HepG2 (cell line): ENCODE measurements around the gene THSD4. TPM values are rescaled to one million over a fixed set of nuclear protein-coding genes. Genes with fewer than 3 reads are reported as not detected.

Experiments
- ATAC-seq: fragments of 200-7000 bp; cut with Tn5 transposase; 3 replicates; pipeline ENCODE4 v1.9.1; 2020; ENCODE audit warnings: mild to moderate bottlenecking, moderate library complexity
- BruUV-seq: library from RNA; stranded (reverse); fragments of 400-500 nt; replicated peaks from 2 replicates; lab custom pipeline; 2021; lab: Mats Ljungman, UMichigan
- CTCF ChIA-PET: fragments of 300-600 bp; formaldehyde crosslinking; extraction: SDS; loops from one replicate; lab custom pipeline; 2021; ENCODE audit warnings: low total read pairs, inconsistent platforms, low intra/inter-chr PET ratio; lab: Yijun Ruan, JAX
- POLR2A ChIA-PET: fragments of 350-600 bp; sonication (Branson Sonifier 250); formaldehyde crosslinking; loops from one replicate; lab custom pipeline; 2020; ENCODE audit warnings: antibody characterized with exemption, inconsistent platforms; lab: Yijun Ruan, JAX
- DNase-seq: peaks from one replicate; pipeline ENCODE4 v3.0.0-alpha.2; 2015; ENCODE audit warnings: low spot score
- FAIRE-seq: peaks from 3 replicates; lab custom pipeline; 2011; peaks lifted over from hg19 to GRCh38; lab: Jason Lieb, UNC
- H2AFZ ChIP-seq: one replicate; pipeline ENCODE4 v1.6.1; 2011; ENCODE audit warnings: low read length, inconsistent platforms
- H3K27ac ChIP-seq: fragments of 300-600 bp; 3 replicates; pipeline ENCODE4 v1.8.0; 2011; ENCODE audit warnings: mixed run types, mild to moderate bottlenecking, mixed read lengths, low read length, inconsistent platforms; ENCODE audit not compliant: insufficient read depth; ENCODE audit errors: extremely low read length
- H3K27me3 ChIP-seq, 2 experiments: fragments of 200-600 bp in 1 of 2; 2 replicates in 1 of 2; 3 replicates in 1 of 2; pipeline versions ENCODE4 v1.6.0 to v1.8.0; 2011; ENCODE audit warnings: low read length in 2 of 2, mild to moderate bottlenecking in 2 of 2, moderate library complexity in 2 of 2, inconsistent platforms in 1 of 2; ENCODE audit not compliant: insufficient read depth in 2 of 2, control insufficient read depth in 1 of 2
- H3K36me3 ChIP-seq, 2 experiments: fragments of 200-600 bp in 1 of 2; replicated peaks in 1 of 2; 2 replicates in 1 of 2; 3 replicates in 1 of 2; pipeline versions ENCODE4 v1.5.1 to v1.8.0; 2011; ENCODE audit warnings: low read length in 2 of 2, inconsistent platforms in 1 of 2; ENCODE audit not compliant: insufficient read depth in 2 of 2, control insufficient read depth in 1 of 2
- H3K4me1 ChIP-seq: 2 replicates; pipeline ENCODE4 v1.5.1; 2012; ENCODE audit warnings: low read length, inconsistent platforms; ENCODE audit not compliant: insufficient read depth
- H3K4me2 ChIP-seq: 2 replicates; pipeline ENCODE4 v1.6.0; 2011; ENCODE audit warnings: low read depth, low read length, inconsistent platforms
- H3K4me3 ChIP-seq, 3 experiments: fragments of 200-600 bp in 1 of 3; sonication (generic), shearing (Covaris generic) in 1 of 3; replicated peaks in 1 of 3; 2 replicates each; pipeline ENCODE4 v1.5.1; 2011 to 2016; ENCODE audit warnings: low read length in 3 of 3, inconsistent platforms in 2 of 3, low read depth in 2 of 3, mild to moderate bottlenecking in 2 of 3, control low read depth in 1 of 3, mixed read lengths in 1 of 3; ENCODE audit not compliant: insufficient read depth in 1 of 3
- H3K79me2 ChIP-seq: one replicate; pipeline ENCODE4 v1.6.1; 2011; ENCODE audit warnings: low read length, inconsistent platforms; ENCODE audit not compliant: insufficient read depth
- H3K9ac ChIP-seq: 2 replicates; pipeline ENCODE4 v1.6.0; 2011; ENCODE audit warnings: mild to moderate bottlenecking, low read depth, low read length, inconsistent platforms; ENCODE audit not compliant: insufficient read depth
- H3K9me3 ChIP-seq: 2 replicates; pipeline ENCODE4 v1.5.1; 2012; ENCODE audit warnings: mild to moderate bottlenecking, low read length
- H4K20me1 ChIP-seq: 2 replicates; pipeline ENCODE4 v1.6.0; 2011; ENCODE audit warnings: inconsistent platforms, mild to moderate bottlenecking, low read length, moderate library complexity; ENCODE audit not compliant: insufficient read depth
- ATF7-NPFF ChIP-seq: sonication (generic); formaldehyde crosslinking; IDR thresholded peaks from 2 replicates; pipeline ENCODE4 v1.8.1; 2023; ENCODE audit warnings: mild to moderate bottlenecking, low read depth, missing genetic modification reagents, moderate library complexity
- KDM2A ChIP-seq: sonication (generic); formaldehyde crosslinking; IDR thresholded peaks from 2 replicates; pipeline ENCODE4 v1.4.0; 2020; ENCODE audit warnings: low read depth, missing genetic modification reagents, borderline replicate concordance
- MYC ChIP-seq: sonication (generic); formaldehyde crosslinking; IDR thresholded peaks from 2 replicates; pipeline ENCODE4 v1.9.0; 2021; ENCODE audit warnings: missing genetic modification reagents, borderline replicate concordance
- NFIB ChIP-seq: sonication (generic); formaldehyde crosslinking; IDR thresholded peaks from 2 replicates; pipeline ENCODE4 v1.9.0; 2021; ENCODE audit warnings: missing genetic modification reagents, mild to moderate bottlenecking, borderline replicate concordance
- NR2C2 ChIP-seq: sonication (generic); formaldehyde crosslinking; IDR thresholded peaks from 2 replicates; pipeline ENCODE4 v1.4.0; 2020; ENCODE audit warnings: missing genetic modification reagents, mild to moderate bottlenecking, moderate library complexity, borderline replicate concordance
- SMAD1 ChIP-seq: sonication (generic); formaldehyde crosslinking; IDR thresholded peaks from 2 replicates; pipeline ENCODE4 v1.4.0; 2020; ENCODE audit warnings: missing genetic modification reagents, low read depth, mild to moderate bottlenecking, borderline replicate concordance
- SMAD3 ChIP-seq: sonication (generic); formaldehyde crosslinking; IDR thresholded peaks from 2 replicates; pipeline ENCODE4 v1.4.0; 2020; ENCODE audit warnings: missing genetic modification reagents
- XRCC5 ChIP-seq: fragments of 200-400 bp; formaldehyde crosslinking; optimal IDR thresholded peaks from 2 replicates; pipeline ENCODE3; 2017; ENCODE audit warnings: mild to moderate bottlenecking, low read length
- ZNF343 ChIP-seq: sonication (generic); formaldehyde crosslinking; IDR thresholded peaks from 2 replicates; pipeline ENCODE4 v1.4.0; 2020; ENCODE audit warnings: mild to moderate bottlenecking, missing genetic modification reagents
- ZNF549 ChIP-seq: sonication (generic); formaldehyde crosslinking; IDR thresholded peaks from 2 replicates; pipeline ENCODE4 v1.5.0; 2020; ENCODE audit warnings: missing genetic modification reagents
- ZSCAN25 ChIP-seq: sonication (generic); formaldehyde crosslinking; IDR thresholded peaks from 2 replicates; pipeline ENCODE4 v1.8.0; 2022; ENCODE audit warnings: mild to moderate bottlenecking, missing genetic modification reagents
- WGBS: methylation state at CpG from one replicate; pipeline ENCODE4 v1.1.6; 2017; ENCODE audit warnings: low lambda C conversion rate; 5-methylcytosine and 5-hydroxymethylcytosine counted together
- in situ Hi-C: cut with HindIII; loops from 2 replicates; pipeline ENCODE4 v1.10.0; 2017; ENCODE audit warnings: low pct_unique_long_range_greater_than_20kb; ENCODE audit not compliant: extremely low pct_ligation_motif_present
- intact Hi-C: fragments of 100-400 bp; cut with micrococcal nuclease; formaldehyde crosslinking; loops from one replicate; pipeline ENCODE4 v1.10.0; 2022; ENCODE audit not compliant: unreplicated experiment
- polyA plus RNA-seq, 8 experiments: library from polyadenylated mRNA; depleted of rRNA in 3 of 8; stranded (reverse) in 7 of 8; unstranded in 1 of 8; fragments of >200 nt; fragmentation: Illumina TruSeq in 4 of 8; extraction: Trizol in 4 of 8; gene quantifications; 2 replicates each; pipeline versions ENCODE4 v1.2.1 to v1.2.3, GENCODE V29; 2011 to 2016; ENCODE audit warnings: low read depth in 4 of 8, missing spikeins in 1 of 8, mixed read lengths in 1 of 8; ENCODE audit not compliant: insufficient read depth in 1 of 8
- total RNA-seq, 5 experiments: library from RNA; depleted of rRNA; stranded (reverse); fragments of >200 nt; fragmentation: Illumina TruSeq; extraction: Trizol; gene quantifications; 2 replicates each; pipeline ENCODE4 v1.2.3, GENCODE V29; 2016; ENCODE audit warnings: low read depth in 1 of 5
- TF ChIP-seq, protein P1 (sequence below): sonication (generic); formaldehyde crosslinking; IDR thresholded peaks from 2 replicates; pipeline ENCODE4 v1.4.0; 2020; ENCODE audit warnings: missing genetic modification reagents, borderline replicate concordance

THSD4 gene
- total and polyA plus RNA-seq, 2 of the 13 experiments (the other 11 are each of a cell fraction or from before 2014, with no cell fraction given): 0.07 to 0.21 TPM

DNA sequence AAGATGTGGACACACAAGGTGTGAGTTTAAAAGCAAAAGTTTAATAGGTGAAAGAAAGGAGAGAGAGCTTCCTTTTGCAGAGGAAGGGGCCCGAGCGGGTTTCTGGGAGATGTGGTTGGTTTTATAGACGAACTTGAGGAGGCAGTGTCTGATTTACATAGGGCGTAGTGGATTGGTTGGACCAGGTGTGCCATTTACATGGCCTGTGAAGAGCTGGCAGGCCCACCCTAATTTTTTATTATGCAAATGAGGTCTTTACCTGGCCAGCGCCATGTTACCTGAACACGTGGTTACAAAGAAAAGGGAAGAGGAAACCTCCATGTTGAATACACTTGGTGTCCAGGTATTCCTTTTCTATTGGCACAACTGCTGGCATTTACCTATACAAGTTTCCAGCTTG lies 42.8 kb upstream of the THSD4 start:
- Histone ChIP-seq H3K4me1 (no peaks in the 10 kb centered on the region), H3K4me2 (no peak overlapping the region), H2AFZ (no peak overlapping the region), H3K27me3 (no peaks in the 10 kb centered on the region; a peak in 2 of 5 replicates), H3K79me2 (no peaks in the 10 kb centered on the region), H4K20me1 (no peaks in the 10 kb centered on the region), H3K9ac (no peak overlapping the region), H3K27ac (no peak overlapping the region), H3K4me3 (no peak overlapping the region), H3K36me3 (no peaks in the 10 kb centered on the region), H3K9me3 (no peaks in the 10 kb centered on the region)
- POLR2A ChIA-PET: no interaction called here
- intact Hi-C loops (no loop called here), in situ Hi-C loops (no loop called here)
- no peak for TF ChIP-seq ATF7-NPFF (CRISPR knock-in tag)
- TF ChIP-seq, protein P1, sequence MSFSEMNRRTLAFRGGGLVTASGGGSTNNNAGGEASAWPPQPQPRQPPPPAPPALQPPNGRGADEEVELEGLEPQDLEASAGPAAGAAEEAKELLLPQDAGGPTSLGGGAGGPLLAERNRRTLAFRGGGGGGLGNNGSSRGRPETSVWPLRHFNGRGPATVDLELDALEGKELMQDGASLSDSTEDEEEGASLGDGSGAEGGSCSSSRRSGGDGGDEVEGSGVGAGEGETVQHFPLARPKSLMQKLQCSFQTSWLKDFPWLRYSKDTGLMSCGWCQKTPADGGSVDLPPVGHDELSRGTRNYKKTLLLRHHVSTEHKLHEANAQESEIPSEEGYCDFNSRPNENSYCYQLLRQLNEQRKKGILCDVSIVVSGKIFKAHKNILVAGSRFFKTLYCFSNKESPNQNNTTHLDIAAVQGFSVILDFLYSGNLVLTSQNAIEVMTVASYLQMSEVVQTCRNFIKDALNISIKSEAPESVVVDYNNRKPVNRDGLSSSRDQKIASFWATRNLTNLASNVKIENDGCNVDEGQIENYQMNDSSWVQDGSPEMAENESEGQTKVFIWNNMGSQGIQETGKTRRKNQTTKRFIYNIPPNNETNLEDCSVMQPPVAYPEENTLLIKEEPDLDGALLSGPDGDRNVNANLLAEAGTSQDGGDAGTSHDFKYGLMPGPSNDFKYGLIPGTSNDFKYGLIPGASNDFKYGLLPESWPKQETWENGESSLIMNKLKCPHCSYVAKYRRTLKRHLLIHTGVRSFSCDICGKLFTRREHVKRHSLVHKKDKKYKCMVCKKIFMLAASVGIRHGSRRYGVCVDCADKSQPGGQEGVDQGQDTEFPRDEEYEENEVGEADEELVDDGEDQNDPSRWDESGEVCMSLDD (CRISPR knock-in tag): no peak
- TF ChIP-seq ZNF343: no peak
- FAIRE-seq: no peak
- 18% methylated on average over 6 of the region's 6 CpGs for WGBS
- ATAC-seq: no peak
- DNase-seq: no peak
- CTCF ChIA-PET: no interaction called here
- BruUV-seq: no TSS peak

DNA sequence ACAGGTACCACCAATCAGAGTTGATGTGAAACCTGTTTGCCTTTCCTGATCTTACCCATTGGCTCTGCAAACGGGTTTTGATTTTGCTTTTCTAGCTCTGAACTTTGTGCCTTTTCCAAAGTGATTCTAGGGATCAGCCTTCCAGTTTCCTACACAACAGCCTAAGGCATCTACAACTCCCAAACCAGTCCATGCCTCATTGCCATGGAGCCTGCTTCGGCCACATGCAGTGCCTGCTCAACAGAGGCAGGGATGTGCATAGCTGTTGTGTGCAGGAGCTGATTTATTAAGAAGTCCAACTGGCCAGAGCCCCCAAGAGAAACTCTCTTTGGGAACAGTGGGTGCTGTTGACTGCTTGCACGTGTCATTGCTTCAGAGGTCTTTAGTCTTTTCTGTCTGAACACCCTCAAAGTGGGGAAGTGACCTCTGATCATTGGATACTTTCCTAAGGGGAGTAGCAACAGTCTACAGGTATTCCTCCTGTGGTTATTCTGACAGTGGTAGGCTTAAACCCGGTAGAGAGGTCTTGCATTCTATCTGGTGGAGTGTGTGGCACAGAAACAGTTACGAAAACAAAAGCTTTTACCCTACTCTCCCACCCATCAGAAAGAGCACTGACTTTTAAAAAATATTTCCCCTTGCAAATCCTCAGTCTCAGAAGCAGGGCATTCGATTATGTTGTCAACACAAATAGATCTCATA lies 36.6 kb upstream of the THSD4 start:
- Histone ChIP-seq H3K4me2 (no peak overlapping the region), H3K4me1 (no peaks in the 10 kb centered on the region), H3K27me3 (no peaks in the 10 kb centered on the region; a peak in 1 of 5 replicates), H4K20me1 (no peaks in the 10 kb centered on the region), H3K9me3 (no peaks in the 10 kb centered on the region), H3K9ac (no peak overlapping the region), H3K27ac (no peak overlapping the region), H3K79me2 (no peaks in the 10 kb centered on the region), H3K36me3 (no peaks in the 10 kb centered on the region), H2AFZ (no peak overlapping the region), H3K4me3 (no peak overlapping the region)
- 4% methylated on average over 6 of the region's 6 CpGs for WGBS
- ATAC-seq: no peak
- intact Hi-C loops: no loop called here
- POLR2A ChIA-PET: no interaction called here
- DNase-seq: no peak
- CTCF ChIA-PET: no interaction called here
- in situ Hi-C loops: no loop called here
- BruUV-seq: no TSS peak
- FAIRE-seq: no peak
- no peak for TF ChIP-seq NR2C2 (CRISPR knock-in tag)
- no peak for TF ChIP-seq MYC (CRISPR knock-in tag)
- TF ChIP-seq SMAD1 (CRISPR knock-in tag): no peak
- TF ChIP-seq ZSCAN25 (CRISPR knock-in tag): no peak
- no peak for TF ChIP-seq ZNF549
- no peak for TF ChIP-seq XRCC5
- TF ChIP-seq NFIB (CRISPR knock-in tag): no peak
- no peak for TF ChIP-seq KDM2A (CRISPR knock-in tag)
- no peak for TF ChIP-seq SMAD3 (CRISPR knock-in tag)
